H1 (cell line): ENCODE measurements around the gene NFIA. TPM values are rescaled to one million over a fixed set of nuclear protein-coding genes. Genes with fewer than 3 reads are reported as not detected.

Source experiments
- CTCF ChIA-PET: fragments of 300-600 bp; sonication (Branson Sonifier 250); formaldehyde crosslinking; loops from one replicate; lab custom pipeline; 2021; ENCODE audit not compliant: partially characterized antibody; lab: Charles Lee
- POLR2A ChIA-PET: fragments of 300-600 bp; sonication (Branson Sonifier 250); formaldehyde crosslinking; loops from one replicate; lab custom pipeline; 2021; ENCODE audit warnings: inconsistent platforms; ENCODE audit not compliant: partially characterized antibody; lab: Charles Lee
- DNase-seq, 2 experiments: peaks; one replicate each; pipeline versions ENCODE4 v3.0.0 to v3.0.0-alpha.2; 2010 to 2022; ENCODE audit warnings: low spot score in 2 of 2, low read depth in 1 of 2, mixed read lengths in 1 of 2
- FAIRE-seq: peaks from 2 replicates; lab custom pipeline; 2011; peaks lifted over from hg19 to GRCh38; lab: Jason Lieb, UNC
- H2AFZ ChIP-seq: 2 replicates; pipeline ENCODE4 v1.8.1; 2012; ENCODE audit warnings: low read length, inconsistent platforms
- H2AK5ac ChIP-seq: 2 replicates; pipeline ENCODE4 v1.6.1; 2013; ENCODE audit warnings: low read depth, low read length
- H2BK120ac ChIP-seq: replicated peaks from 2 replicates; pipeline ENCODE3; 2013; ENCODE audit warnings: low read depth, low read length, inconsistent platforms
- H2BK12ac ChIP-seq: 2 replicates; pipeline ENCODE4 v1.6.1; 2013; ENCODE audit warnings: low read depth, low read length
- H2BK15ac ChIP-seq: 2 replicates; pipeline ENCODE4 v1.6.1; 2013; ENCODE audit warnings: low read length
- H2BK20ac ChIP-seq: 2 replicates; pipeline ENCODE4 v1.6.1; 2013; ENCODE audit warnings: low read length
- H2BK5ac ChIP-seq: 2 replicates; pipeline ENCODE4 v1.6.1; 2013; ENCODE audit warnings: low read depth, low read length
- H3K14ac ChIP-seq: 2 replicates; pipeline ENCODE4 v1.6.1; 2013; ENCODE audit warnings: inconsistent platforms; ENCODE audit not compliant: insufficient read length
- H3K18ac ChIP-seq: 2 replicates; pipeline ENCODE4 v1.6.1; 2013; ENCODE audit warnings: low read length; ENCODE audit errors: extremely low read depth
- H3K23ac ChIP-seq: 2 replicates; pipeline ENCODE4 v1.6.1; 2013; ENCODE audit warnings: inconsistent platforms; ENCODE audit not compliant: insufficient read length
- H3K23me2 ChIP-seq: 2 replicates; pipeline ENCODE4 v1.6.1; 2013; ENCODE audit warnings: low read depth, low read length
- H3K27ac ChIP-seq: 2 replicates; pipeline ENCODE4 v1.6.1; 2011; ENCODE audit warnings: low read depth, low read length, inconsistent platforms
- H3K27me3 ChIP-seq, 4 experiments: replicated peaks in 1 of 4; 1 replicate in 1 of 4; 2 replicates in 3 of 4; pipeline versions ENCODE4 v1.6.1 to v1.8.1; 2011 to 2013; ENCODE audit warnings: low read length in 3 of 4, mild to moderate bottlenecking in 3 of 4, inconsistent platforms in 2 of 4, mixed read lengths in 2 of 4, moderate library complexity in 1 of 4; ENCODE audit not compliant: control insufficient read depth in 3 of 4, insufficient read depth in 3 of 4; ENCODE audit errors: extremely low read depth in 1 of 4
- H3K36me3 ChIP-seq, 4 experiments: 2 replicates each; pipeline versions ENCODE4 v1.6.1 to v1.8.1; 2011 to 2013; ENCODE audit warnings: mild to moderate bottlenecking in 4 of 4, low read length in 3 of 4, moderate library complexity in 2 of 4, control low read depth in 1 of 4, inconsistent platforms in 1 of 4; ENCODE audit not compliant: insufficient read depth in 4 of 4, control insufficient read depth in 2 of 4
- H3K4ac ChIP-seq: replicated peaks from 2 replicates; pipeline ENCODE3; 2013; ENCODE audit warnings: low read length, low read depth, mixed read lengths, inconsistent platforms; ENCODE audit not compliant: insufficient read length
- H3K4me1 ChIP-seq, 4 experiments: replicated peaks in 1 of 4; 1 replicate in 1 of 4; 2 replicates in 3 of 4; pipeline versions ENCODE4 v1.6.1 to v1.8.1; 2011 to 2013; ENCODE audit warnings: low read length in 3 of 4, inconsistent platforms in 2 of 4, mixed read lengths in 1 of 4; ENCODE audit not compliant: insufficient read depth in 4 of 4, control insufficient read depth in 3 of 4
- H3K4me2 ChIP-seq, 2 experiments: 2 replicates each; pipeline versions ENCODE4 v1.6.1 to v1.8.1; 2011 to 2013; ENCODE audit warnings: low read depth in 2 of 2, low read length in 2 of 2, control low read depth in 1 of 2, inconsistent platforms in 1 of 2, mild to moderate bottlenecking in 1 of 2; ENCODE audit not compliant: insufficient read depth in 1 of 2
- H3K4me3 ChIP-seq, 4 experiments: fragments of 200-600, 300-600 bp in 1 of 4; sonication (generic), shearing (Covaris generic), sonication (Bioruptor Twin) in 1 of 4; 2 replicates each; pipeline versions ENCODE4 v1.5.1 to v1.8.1; 2011 to 2016; ENCODE audit warnings: low read length in 4 of 4, low read depth in 3 of 4, control low read depth in 2 of 4, inconsistent platforms in 2 of 4, mild to moderate bottlenecking in 2 of 4, mixed read lengths in 1 of 4, moderate library complexity in 1 of 4; ENCODE audit not compliant: insufficient read depth in 2 of 4; ENCODE audit errors: extremely low read depth in 1 of 4
- H3K56ac ChIP-seq: replicated peaks from 2 replicates; pipeline ENCODE3; 2013; ENCODE audit warnings: low read depth, mild to moderate bottlenecking, mixed read lengths, low read length, inconsistent platforms; ENCODE audit not compliant: insufficient read length
- H3K79me1 ChIP-seq: 2 replicates; pipeline ENCODE4 v1.6.1; 2013; ENCODE audit warnings: low read depth, low read length, control low read depth
- H3K79me2 ChIP-seq, 2 experiments: 2 replicates each; pipeline versions ENCODE4 v1.6.1 to v1.8.1; 2012 to 2013; ENCODE audit warnings: low read length in 2 of 2, mild to moderate bottlenecking in 2 of 2, inconsistent platforms in 1 of 2; ENCODE audit not compliant: insufficient read depth in 2 of 2, control insufficient read depth in 1 of 2
- H3K9ac ChIP-seq, 4 experiments: replicated peaks in 1 of 4; 1 replicate in 1 of 4; 2 replicates in 3 of 4; pipeline versions ENCODE4 v1.6.1 to v1.8.1; 2011 to 2013; ENCODE audit warnings: low read depth in 3 of 4, low read length in 3 of 4, control low read depth in 2 of 4, mild to moderate bottlenecking in 2 of 4, moderate library complexity in 2 of 4, inconsistent platforms in 1 of 4; ENCODE audit errors: extremely low read depth in 1 of 4
- H3K9me3 ChIP-seq, 2 experiments: 2 replicates each; pipeline versions ENCODE4 v1.6.1 to v1.8.1; 2012 to 2013; ENCODE audit warnings: mild to moderate bottlenecking in 2 of 2, moderate library complexity in 2 of 2, control low read depth in 1 of 2, inconsistent platforms in 1 of 2, low read depth in 1 of 2, low read length in 1 of 2, mixed read lengths in 1 of 2; ENCODE audit not compliant: insufficient read depth in 2 of 2
- H4K20me1 ChIP-seq, 2 experiments: replicated peaks in 1 of 2; 2 replicates each; pipeline versions ENCODE3 to v1.8.1; 2011 to 2013; ENCODE audit warnings: inconsistent platforms in 2 of 2, low read length in 2 of 2, mild to moderate bottlenecking in 1 of 2; ENCODE audit not compliant: insufficient read depth in 2 of 2, control insufficient read depth in 1 of 2
- H4K5ac ChIP-seq: 2 replicates; pipeline ENCODE4 v1.6.1; 2013; ENCODE audit warnings: low read length, low read depth, mixed read lengths, inconsistent platforms; ENCODE audit not compliant: insufficient read length
- H4K8ac ChIP-seq: 2 replicates; pipeline ENCODE4 v1.8.0; 2013; ENCODE audit warnings: mild to moderate bottlenecking, moderate library complexity, low read length, inconsistent platforms; ENCODE audit not compliant: insufficient read depth; ENCODE audit errors: extremely low read depth
- H4K91ac ChIP-seq: replicated peaks from 2 replicates; pipeline ENCODE3; 2013; ENCODE audit warnings: low read length, mixed read lengths, inconsistent platforms; ENCODE audit not compliant: insufficient read length
- CBX5 ChIP-seq: fragments of 300-800, 300-1000 bp; sonication (generic); IDR thresholded peaks from 2 replicates; pipeline ENCODE4 v1.7.1; 2016; ENCODE audit warnings: antibody characterized with exemption, low read length, low read depth
- EGR1 ChIP-seq: IDR thresholded peaks from 2 replicates; pipeline ENCODE4 v1.6.1; 2011; ENCODE audit warnings: low read depth, low read length, borderline replicate concordance
- FOSL1 ChIP-seq: IDR thresholded peaks from 2 replicates; pipeline ENCODE4 v1.6.1; 2011; ENCODE audit warnings: mild to moderate bottlenecking, low read depth, low read length, moderate library complexity; ENCODE audit not compliant: insufficient read depth
- JUND ChIP-seq: IDR thresholded peaks from 2 replicates; pipeline ENCODE4 v1.6.1; 2011; ENCODE audit warnings: mild to moderate bottlenecking, improper control_type of control experiment, low read length
- NANOG ChIP-seq: IDR thresholded peaks from 2 replicates; pipeline ENCODE4 v1.6.1; 2011; ENCODE audit warnings: low read length, low read depth, mild to moderate bottlenecking, inconsistent platforms; ENCODE audit not compliant: insufficient read depth, poor library complexity, severe bottlenecking
- POU5F1 ChIP-seq: IDR thresholded peaks from 2 replicates; pipeline ENCODE4 v1.6.1; 2011; ENCODE audit warnings: low read depth, mild to moderate bottlenecking, low read length, moderate library complexity
- RAD21 ChIP-seq, 2 experiments: IDR thresholded peaks in 1 of 2; conservative IDR thresholded peaks in 1 of 2; 2 replicates each; pipeline ENCODE4 v1.6.1; 2011; ENCODE audit warnings: low read depth in 2 of 2, low read length in 2 of 2, improper control_type of control experiment in 1 of 2, inconsistent platforms in 1 of 2, mild to moderate bottlenecking in 1 of 2, moderate library complexity in 1 of 2
- RFX5 ChIP-seq: IDR thresholded peaks from 2 replicates; pipeline ENCODE4 v1.6.1; 2011; ENCODE audit warnings: low read depth, low read length, improper control_type of control experiment, borderline replicate concordance
- SP1 ChIP-seq: IDR thresholded peaks from 2 replicates; pipeline ENCODE4 v1.6.1; 2011; ENCODE audit warnings: low read depth, low read length
- ZNF274 ChIP-seq: IDR thresholded peaks from 2 replicates; pipeline ENCODE4 v1.7.0; 2012; ENCODE audit warnings: low read length, borderline replicate concordance; ENCODE audit errors: extremely low read depth
- WGBS, 2 experiments: shearing (Covaris generic) in 1 of 2; methylation state at CpG; one replicate each; pipeline versions ENCODE4 v1.1.6 to v1.1.7; 2013 to 2015; ENCODE audit warnings: low lambda C conversion rate in 2 of 2, mixed read lengths in 2 of 2, inconsistent platforms in 1 of 2, low coverage in 1 of 2, missing lambda C conversion rate in 1 of 2; ENCODE audit not compliant: insufficient replicate concordance in 2 of 2, insufficient coverage in 1 of 2, insufficient read length in 1 of 2; ENCODE audit errors: extremely low coverage in 1 of 2, missing lambda C conversion rate in 1 of 2; 5-methylcytosine and 5-hydroxymethylcytosine counted together
- polyA plus RNA-seq, 7 experiments: library from polyadenylated mRNA; depleted of rRNA in 3 of 7; stranded (reverse) in 5 of 7; unstranded in 2 of 7; fragments of >200 nt in 5 of 7; fragments of 200-250 nt in 2 of 7; gene quantifications; 1 replicate in 5 of 7; 2 replicates in 1 of 7; 4 replicates in 1 of 7; pipeline versions ENCODE4 v1.2.1 to v1.2.3, GENCODE V29; 2011 to 2013; ENCODE audit warnings: missing spikeins in 2 of 7, mixed read lengths in 2 of 7
- total RNA-seq: library from RNA; stranded (reverse); fragmentation: NEBNext Ultra II Directional; extraction: Animal tissue kit (Norgen Biotek cat#: 25700); gene quantifications from 2 replicates; pipeline ENCODE4 v1.2.1, GENCODE V29; 2021
- TF ChIP-seq, protein P1 (sequence below): IDR thresholded peaks from 2 replicates; pipeline ENCODE4 v1.6.1; 2012; ENCODE audit warnings: inconsistent platforms

Gene NFIA
- total and polyA plus RNA-seq, 2 of the 8 experiments (the other 6 are each of a cell fraction or from before 2014, with no cell fraction given): 1.8 to 2.3 TPM

DNA sequence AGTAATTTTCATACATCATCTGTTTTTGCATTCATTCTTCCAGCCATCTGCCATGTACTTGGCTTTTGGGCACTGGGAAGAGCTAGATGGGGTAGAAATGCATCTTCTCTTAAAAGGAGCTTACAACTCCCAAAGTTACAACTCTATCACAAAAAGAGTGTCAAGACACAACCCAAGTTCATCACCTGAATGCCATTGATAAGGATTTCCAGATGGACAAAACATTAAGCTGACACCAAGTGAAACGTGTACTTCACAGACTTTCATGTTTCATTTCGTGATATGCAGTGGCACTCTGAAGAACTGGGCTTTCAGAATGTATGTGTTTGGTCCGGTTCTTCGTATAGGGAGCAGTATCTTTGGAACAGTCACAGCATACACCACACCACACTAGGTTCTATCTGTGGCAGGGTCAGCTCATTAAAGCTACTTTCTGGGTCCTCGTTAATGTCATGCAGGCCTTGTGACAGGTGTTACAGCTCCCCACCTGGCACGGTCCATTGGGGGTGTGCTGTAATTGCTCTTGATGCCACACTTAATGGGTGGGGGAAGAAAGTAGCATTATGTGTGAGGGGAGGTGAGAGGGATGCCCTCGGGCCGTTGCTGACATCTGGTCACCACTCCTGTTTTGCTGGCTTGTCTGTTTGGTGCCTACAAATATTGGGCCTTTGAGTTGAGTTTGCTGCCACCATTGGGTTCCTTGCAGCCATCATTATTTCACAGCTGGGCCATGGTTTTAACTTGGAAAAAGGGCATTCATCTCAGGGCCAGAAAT, 164.9 kb downstream of the NFIA start:
- Histone ChIP-seq H3K4ac (no peak overlapping the region), H2AFZ (no peak overlapping the region), H2BK20ac (no peak overlapping the region), H3K4me1 (peaks cover 2 to 13% (median 6%) of the 10 kb centered on the region in 4 experiments; a peak in 5 of 7 replicates), H3K23ac (no peak overlapping the region), H2BK120ac (peak overlapping the region; percentile 10), H3K4me3 (no peak overlapping the region), H3K36me3 (no peaks in the 10 kb centered on the region), H3K79me1 (no peaks in the 10 kb centered on the region), H3K18ac (no peak overlapping the region; the same call in 1 of the 2 replicates), H3K9ac (no peak overlapping the region), H3K79me2 (no peaks in the 10 kb centered on the region), H3K27ac (no peak overlapping the region), H2BK15ac (no peak overlapping the region), H3K23me2 (no peaks in the 10 kb centered on the region), H3K9me3 (peaks cover 0 to 3% of the 10 kb centered on the region in 2 experiments; a peak in 1 of 4 replicates), H2BK12ac (no peak overlapping the region), H3K14ac (no peak overlapping the region), H3K56ac (no peak overlapping the region), H2AK5ac (no peak overlapping the region), H4K8ac (peak overlapping the region; percentile 23; the same call in 1 of the 2 replicates), H4K20me1 (no peaks in the 10 kb centered on the region), H4K91ac (peak overlapping the region; percentile 7), H3K4me2 (no peak overlapping the region), H3K27me3 (no peaks in the 10 kb centered on the region), H2BK5ac (no peak overlapping the region), H4K5ac (no peak overlapping the region)
- ChIA-PET CTCF (interaction anchor here (0.6 to 1.7 kb wide), 7 partner anchors 10 to 766 kb away, joined by 3 to 6 read pairs (median 3); no protein-coding TSS in a partner anchor), POLR2A (interaction anchor here (0.6 kb wide), 1 partner anchor 121 kb away, joined by 3 read pairs; no protein-coding TSS in a partner anchor)
- peak; percentile 84 for FAIRE-seq
- DNase-seq: no peak
- WGBS, 2 experiments: 90% methylated on average over 8 of the region's 8 CpGs; no CpG with 5 or more reads in 1 of the 2 experiments
- TF ChIP-seq NANOG (no peak), SP1 (no peak), JUND (no peak), RFX5 (no peak), EGR1 (no peak), RAD21 (IDR thresholded peaks at IDR 0.05 in 1 of 2, conservative IDR thresholded peaks at IDR 0.05 in 1 of 2; ENCODE audit: low read depth in 2 of 2, low read length in 2 of 2) (no peak), CBX5 (no peak), POU5F1 (no peak), ZNF274 (no peak), FOSL1 (no peak)
- TF ChIP-seq, protein P1, sequence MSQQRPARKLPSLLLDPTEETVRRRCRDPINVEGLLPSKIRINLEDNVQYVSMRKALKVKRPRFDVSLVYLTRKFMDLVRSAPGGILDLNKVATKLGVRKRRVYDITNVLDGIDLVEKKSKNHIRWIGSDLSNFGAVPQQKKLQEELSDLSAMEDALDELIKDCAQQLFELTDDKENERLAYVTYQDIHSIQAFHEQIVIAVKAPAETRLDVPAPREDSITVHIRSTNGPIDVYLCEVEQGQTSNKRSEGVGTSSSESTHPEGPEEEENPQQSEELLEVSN: no peak
